Retina (tissue), 1 donor: ENCODE data around the gene TNNI3K.

Experiments
- DNase-seq: peaks from one replicate; pipeline ENCODE4 v3.0.0-alpha.2; 2016

TNNI3K gene

DNA sequence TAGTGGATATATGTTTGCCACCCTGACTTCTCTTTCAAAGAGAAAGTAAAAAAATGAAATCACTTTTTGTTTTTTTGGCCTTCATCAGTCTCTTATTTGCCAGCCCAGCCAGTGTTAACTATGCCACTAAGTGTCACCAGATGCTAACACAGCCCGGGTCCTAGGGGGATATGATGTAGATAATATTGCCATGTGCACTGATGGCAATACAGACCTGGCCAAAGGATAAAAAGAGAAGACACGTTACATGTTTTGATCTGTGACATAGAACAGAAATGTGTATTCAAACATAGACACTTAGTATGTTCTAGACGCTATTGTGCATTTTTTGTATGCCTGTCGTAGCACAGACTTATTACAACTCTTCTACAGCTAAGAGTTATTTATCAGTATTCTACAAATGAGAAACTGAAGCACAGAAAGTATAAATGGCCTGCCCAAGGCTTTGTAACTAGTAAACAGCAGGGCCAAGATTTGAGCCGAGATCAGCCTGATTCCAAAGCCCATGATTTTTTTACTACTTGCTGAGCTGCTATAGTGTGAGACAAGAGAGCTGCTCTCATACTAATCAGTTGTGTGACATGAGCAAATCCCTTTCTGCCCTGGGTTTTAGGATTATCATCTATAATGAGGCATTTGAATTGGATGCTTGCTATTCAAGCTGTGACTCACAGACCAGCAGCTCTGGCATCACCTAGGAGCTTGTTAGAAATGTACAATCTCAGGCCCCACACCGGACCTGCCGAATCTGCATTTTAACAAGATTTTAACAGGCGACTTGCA lies 270.9 kb downstream of the TNNI3K start:
- DNase-seq, result peak; percentile 26

DNA sequence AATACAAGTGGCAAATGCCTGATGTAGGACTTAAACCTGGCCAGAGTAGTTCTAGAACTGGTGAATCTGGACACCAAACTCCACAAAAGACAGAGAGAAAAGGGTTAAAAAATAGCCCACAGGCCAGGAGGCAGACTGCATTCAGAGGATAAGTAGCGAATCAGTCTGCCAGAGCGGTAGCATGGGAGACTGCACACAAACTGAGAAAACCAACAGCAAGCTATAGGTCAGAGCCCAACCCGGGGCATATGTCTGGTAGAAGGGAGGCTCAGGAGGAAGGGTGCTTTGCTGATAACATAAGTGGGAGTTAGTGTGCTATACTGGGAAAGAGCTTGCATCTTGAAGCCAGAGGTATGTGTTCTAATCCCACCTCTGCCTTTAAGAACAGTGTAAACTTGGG lies 273.3 kb downstream of the TNNI3K start:
- DNase-seq, result no peak

DNA sequence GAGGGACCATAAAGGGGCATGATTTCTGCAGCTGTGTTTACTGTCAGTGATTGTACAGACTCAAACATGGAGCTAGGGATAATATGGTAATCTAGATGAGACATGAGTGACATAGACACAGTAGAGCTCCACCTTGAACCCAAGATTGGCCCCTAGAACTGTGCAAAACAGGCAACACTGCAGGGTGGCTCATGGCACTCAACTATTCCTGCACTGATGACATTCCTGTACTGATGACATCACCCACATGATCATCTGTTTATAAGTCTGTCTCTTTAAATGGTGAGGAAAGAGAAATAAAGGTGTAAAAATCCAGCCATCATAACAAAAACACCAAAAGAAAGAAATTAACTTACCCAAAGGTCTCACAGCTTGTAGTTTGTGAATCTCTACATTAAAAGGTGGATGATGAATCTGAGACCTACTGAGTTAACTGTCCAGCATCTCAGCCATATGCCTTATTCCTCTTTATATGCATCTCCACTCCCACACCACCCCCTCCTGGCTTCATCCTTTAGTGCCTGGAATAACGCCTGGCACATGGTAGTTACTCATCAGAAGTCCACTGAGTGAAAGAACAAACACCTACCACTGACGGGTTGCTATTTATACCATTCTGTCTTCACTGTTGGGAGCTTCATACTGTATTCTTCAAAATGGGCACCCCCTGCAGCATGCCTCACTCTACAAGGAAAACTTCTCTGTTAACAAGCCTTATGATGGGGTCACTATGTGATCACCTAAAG lies 277.2 kb downstream of the TNNI3K start, which contains the start of gene LRRC53:
Gene LRRC53 (minus strand): TSS at position 442 of the 746 bp plus-strand sequence. CDS start 29,262 bp downstream, outside the sequence.
- DNase-seq, result no peak

- DNase-seq, result no peak
These were observed 278.5 kb downstream of the TNNI3K start for GRCh38 chr1:74513411-74514300.

GRCh38 chr1:74517599-74518051 lies 282.4 kb downstream of the TNNI3K start:
- DNase-seq, result no peak

DNA sequence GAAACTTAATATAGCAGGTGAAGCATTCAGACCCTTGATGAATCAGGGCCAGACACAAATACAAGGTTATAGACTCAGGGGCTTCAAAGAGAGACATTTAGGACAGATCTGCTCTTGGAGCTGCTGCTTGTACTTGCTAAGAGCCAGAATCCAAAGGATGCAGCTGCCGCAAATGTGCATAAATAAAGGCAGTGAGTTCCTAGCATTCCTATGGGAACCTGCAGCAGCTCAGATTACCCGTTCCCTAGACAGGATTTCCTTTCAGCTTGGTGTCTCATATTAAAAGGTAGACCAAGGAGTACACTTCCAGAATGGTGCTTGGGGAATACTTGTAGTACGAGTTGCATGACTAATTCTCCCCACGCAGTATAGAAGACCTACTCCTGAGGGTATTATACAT lies 287.0 kb downstream of the TNNI3K start:
- DNase-seq, result no peak

GRCh38 chr1:74523873-74524480 lies 288.8 kb downstream of the TNNI3K start:
- no peak for DNase-seq

DNA sequence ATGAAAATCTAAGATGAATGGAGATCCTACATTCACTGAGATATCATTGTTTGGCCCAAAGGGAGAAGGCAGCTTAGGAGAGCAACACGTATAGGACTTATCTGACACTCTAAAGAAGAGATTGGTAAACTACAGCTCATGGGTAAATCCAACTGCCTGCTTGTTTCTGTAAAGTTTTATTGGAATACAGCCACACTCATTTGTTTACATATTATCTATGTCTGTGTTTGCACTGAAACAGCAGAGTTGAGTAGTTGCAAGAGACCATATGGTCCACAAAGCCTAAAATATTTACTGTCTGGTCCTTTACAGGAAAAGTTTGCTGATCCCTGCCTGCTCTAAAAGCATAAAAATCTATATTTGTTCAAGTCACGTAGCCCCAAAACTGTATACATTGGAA lies 291.5 kb downstream of the TNNI3K start:
- DNase-seq, result no peak

DNA sequence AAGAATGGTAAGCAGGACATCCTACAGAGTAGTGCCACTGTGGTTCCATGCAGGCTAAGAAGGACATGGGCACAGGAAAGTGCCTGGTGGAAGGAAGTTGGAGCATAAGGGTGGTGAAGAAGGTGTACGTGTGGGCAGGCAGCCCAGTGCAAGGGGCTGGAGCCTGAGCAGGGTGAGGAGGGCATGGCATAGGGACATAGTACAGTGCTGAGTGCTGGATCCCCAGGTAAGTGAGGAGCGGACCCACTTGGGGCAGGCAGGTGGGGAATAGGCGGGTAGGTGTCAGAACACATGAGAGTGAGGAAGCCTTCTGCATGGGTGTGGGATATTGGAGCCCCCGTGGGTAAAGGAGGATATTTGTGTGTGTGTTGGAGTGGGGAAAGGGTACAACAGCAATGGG lies 292.9 kb downstream of the TNNI3K start:
- DNase-seq, result no peak

- DNase-seq, result no peak
These were observed 295.7 kb downstream of the TNNI3K start for GRCh38 chr1:74530892-74531291.

GRCh38 chr1:74531796-74532195 lies 296.6 kb downstream of the TNNI3K start:
- DNase-seq, result no peak

GRCh38 chr1:74534241-74534640 lies 299.1 kb downstream of the TNNI3K start:
- no peak for DNase-seq

DNA sequence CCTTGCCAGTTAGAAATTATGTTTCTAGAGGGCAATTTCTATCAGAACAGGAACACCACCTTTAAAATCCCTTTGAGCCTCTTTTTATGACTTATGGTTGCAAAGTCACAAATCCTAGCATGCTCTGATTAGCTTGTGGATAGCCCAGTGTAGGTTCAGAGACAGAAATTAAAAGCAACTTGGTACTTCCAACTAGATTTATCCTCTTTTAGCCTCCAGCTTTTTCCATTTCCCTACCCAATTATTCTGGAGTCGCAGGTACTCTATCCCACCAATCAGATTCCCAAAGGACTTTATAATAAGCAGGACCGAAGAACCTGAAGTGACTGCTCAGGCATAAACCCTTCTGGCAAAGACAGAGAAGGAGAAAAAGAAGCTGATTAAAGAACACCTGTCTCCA lies 310.6 kb downstream of the TNNI3K start:
- no peak for DNase-seq

- DNase-seq, result peak; percentile 68
These were observed 314.0 kb downstream of the TNNI3K start for GRCh38 chr1:74548961-74549750.

- DNase-seq, result no peak
These were observed 314.7 kb downstream of the TNNI3K start for GRCh38 chr1:74549932-74550331.

DNA sequence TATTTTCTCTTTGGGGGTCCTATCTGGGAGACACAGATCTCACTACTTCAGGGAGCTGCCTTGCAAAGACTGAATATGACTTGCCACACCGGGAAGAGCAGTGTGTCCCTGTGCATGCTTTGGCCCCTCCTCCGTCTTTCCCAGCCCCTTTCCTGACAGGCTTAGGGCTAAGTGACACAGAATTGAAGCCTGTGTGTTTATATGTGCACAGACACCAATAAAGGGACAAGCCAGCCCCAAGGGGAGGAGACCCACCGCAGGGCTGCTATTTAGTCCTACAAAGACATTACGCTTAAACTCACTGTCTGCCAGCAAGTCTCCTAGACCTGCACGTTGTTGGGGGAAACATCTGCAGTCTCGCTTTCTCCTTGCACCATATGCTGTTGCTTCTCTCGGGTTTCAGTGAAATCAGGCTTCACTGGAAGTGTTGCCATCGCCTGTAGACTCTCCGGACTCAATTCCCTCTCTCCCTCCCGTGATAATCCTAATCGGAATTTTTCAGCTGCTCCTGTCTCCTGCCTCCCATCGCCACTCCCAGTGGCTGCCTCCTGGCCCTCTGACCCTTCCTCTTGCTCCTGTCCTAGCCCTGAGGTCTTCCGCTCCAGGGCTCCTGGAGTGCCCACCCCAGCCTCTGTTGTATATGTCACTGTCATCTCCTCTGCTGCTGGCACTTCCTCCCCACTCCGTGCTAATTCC lies 335.8 kb downstream of the TNNI3K start:
- DNase-seq, result peak; percentile 62

- DNase-seq, result no peak
These were observed 336.3 kb downstream of the TNNI3K start for GRCh38 chr1:74571493-74571800.

GRCh38 chr1:74571891-74572290 lies 336.7 kb downstream of the TNNI3K start:
- DNase-seq, result peak; percentile 17

DNA sequence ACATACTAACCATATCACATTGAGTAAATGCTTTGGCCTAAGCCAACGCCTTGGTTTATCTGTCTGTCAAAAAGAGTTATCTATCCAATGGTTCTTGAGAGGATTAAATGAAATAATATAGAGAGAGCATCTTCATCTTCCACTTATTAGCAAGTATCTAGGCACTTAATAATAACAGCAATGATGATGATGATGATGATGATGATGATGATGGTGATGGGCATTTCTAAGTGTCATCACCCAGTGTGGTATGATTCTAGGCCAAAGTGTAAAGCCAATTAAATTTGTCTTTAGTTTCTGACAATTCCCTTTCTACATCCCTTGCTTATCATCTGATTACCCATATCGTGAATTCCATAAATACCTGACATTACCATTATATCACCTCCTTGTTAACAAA lies 342.9 kb downstream of the TNNI3K start:
- DNase-seq, result no peak

DNA sequence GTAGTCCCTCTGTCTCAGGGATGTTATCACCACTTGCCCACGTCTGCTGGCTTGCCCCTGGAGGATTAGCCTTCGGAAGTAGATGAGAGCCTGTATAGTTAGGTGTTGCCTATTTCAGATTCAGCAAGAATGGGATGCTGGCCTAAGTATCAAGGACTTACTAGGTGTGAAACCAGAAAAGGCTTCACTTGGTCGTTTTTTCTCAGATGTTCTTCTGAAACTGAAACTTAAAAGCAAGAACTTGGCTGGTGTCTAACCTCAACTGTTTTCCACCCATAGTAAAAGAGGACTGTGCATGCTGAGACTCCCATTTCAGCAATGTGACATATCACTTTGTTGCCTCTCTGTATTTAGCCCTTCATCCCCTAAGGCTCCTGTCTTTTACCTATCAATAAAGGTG lies 344.2 kb downstream of the TNNI3K start:
- no peak for DNase-seq

DNA sequence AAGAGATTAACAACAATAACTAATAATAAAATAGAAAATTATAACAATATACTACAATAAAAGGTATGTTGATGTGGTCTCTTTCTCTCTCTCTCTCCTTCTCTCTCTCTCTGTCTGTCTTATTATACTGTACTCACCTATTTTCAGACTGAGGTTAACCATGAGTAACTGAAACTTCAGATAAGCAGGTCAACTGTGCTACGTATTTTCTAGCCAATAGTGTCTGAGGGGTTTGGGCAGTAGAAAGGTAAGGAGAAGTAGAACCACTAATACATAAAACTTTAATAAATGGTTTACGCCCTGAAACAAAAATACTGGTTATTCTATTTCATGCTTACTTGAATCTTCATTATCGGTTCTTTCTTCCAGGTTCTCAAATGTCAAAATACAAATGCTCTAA lies 348.2 kb downstream of the TNNI3K start:
- DNase-seq, result no peak
